WTC11 (cell line): ENCODE data around the gene SPTBN4.

Experiments used
- ETV6 ChIP-seq: sonication (generic); formaldehyde crosslinking; IDR thresholded peaks from 2 replicates; pipeline ENCODE4 v1.8.1; 2022; ENCODE audit warnings: mild to moderate bottlenecking, missing genetic modification reagents
- FOXK1 ChIP-seq: sonication (generic); formaldehyde crosslinking; IDR thresholded peaks from 2 replicates; pipeline ENCODE4 v1.8.0; 2022; ENCODE audit warnings: mild to moderate bottlenecking, moderate library complexity, missing genetic modification reagents
- JUN ChIP-seq: sonication (generic); formaldehyde crosslinking; IDR thresholded peaks from 2 replicates; pipeline ENCODE4 v1.8.0; 2023; ENCODE audit warnings: mild to moderate bottlenecking, missing genetic modification reagents
- KAT7 ChIP-seq: sonication (generic); formaldehyde crosslinking; IDR thresholded peaks from 2 replicates; pipeline ENCODE4 v1.8.1; 2023; ENCODE audit warnings: missing genetic modification reagents, mild to moderate bottlenecking, borderline replicate concordance
- NFYB ChIP-seq: sonication (generic); formaldehyde crosslinking; conservative IDR thresholded peaks from 2 replicates; pipeline ENCODE4 v1.8.0; 2022; ENCODE audit warnings: low read depth, missing genetic modification reagents
- ZNF219 ChIP-seq: sonication (generic); formaldehyde crosslinking; IDR thresholded peaks from 2 replicates; pipeline ENCODE4 v1.8.0; 2023; ENCODE audit warnings: missing genetic modification reagents, mild to moderate bottlenecking, borderline replicate concordance
- TF ChIP-seq, protein P1 (sequence below): fragments of 200-600 bp; IDR thresholded peaks from 2 replicates; pipeline ENCODE4 v1.8.0; 2022; ENCODE audit warnings: antibody characterized with exemption
- TF ChIP-seq, protein P2 (sequence below): sonication (generic); formaldehyde crosslinking; conservative IDR thresholded peaks from 2 replicates; pipeline ENCODE4 v1.8.1; 2022; ENCODE audit warnings: mild to moderate bottlenecking, missing genetic modification reagents
- TF ChIP-seq, protein P3 (sequence below): sonication (generic); formaldehyde crosslinking; IDR thresholded peaks from 2 replicates; pipeline ENCODE4 v1.8.1; 2023; ENCODE audit warnings: mild to moderate bottlenecking, missing genetic modification reagents, moderate library complexity

DNA sequence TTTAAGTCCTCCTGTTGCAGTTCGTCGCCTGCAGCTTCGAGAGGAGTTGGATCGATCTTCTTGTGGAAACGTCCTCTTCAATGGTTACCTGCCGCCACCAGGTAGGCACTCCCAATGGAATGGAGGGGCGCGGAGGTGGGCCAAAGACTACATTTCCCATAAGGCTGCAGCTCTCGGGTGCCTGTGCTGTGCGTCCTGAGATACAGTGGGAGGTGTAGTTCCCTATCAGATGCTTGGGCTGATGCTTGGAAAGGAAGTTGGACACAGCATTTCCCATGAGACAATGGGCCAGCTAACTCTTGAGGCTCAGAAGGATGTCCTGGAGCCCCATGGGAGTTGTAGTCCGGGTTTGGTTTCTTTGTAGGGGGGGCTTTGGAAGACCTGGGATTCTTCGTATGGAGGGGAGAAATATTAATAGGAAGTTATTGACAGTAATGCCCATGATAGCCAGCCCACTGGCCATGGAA, 111.7 kb downstream of the SPTBN4 start:
- no peak for TF ChIP-seq ETV6
- TF ChIP-seq JUN (CRISPR knock-in tag): no peak
- TF ChIP-seq, protein P1, sequence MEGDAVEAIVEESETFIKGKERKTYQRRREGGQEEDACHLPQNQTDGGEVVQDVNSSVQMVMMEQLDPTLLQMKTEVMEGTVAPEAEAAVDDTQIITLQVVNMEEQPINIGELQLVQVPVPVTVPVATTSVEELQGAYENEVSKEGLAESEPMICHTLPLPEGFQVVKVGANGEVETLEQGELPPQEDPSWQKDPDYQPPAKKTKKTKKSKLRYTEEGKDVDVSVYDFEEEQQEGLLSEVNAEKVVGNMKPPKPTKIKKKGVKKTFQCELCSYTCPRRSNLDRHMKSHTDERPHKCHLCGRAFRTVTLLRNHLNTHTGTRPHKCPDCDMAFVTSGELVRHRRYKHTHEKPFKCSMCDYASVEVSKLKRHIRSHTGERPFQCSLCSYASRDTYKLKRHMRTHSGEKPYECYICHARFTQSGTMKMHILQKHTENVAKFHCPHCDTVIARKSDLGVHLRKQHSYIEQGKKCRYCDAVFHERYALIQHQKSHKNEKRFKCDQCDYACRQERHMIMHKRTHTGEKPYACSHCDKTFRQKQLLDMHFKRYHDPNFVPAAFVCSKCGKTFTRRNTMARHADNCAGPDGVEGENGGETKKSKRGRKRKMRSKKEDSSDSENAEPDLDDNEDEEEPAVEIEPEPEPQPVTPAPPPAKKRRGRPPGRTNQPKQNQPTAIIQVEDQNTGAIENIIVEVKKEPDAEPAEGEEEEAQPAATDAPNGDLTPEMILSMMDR: no peak
- TF ChIP-seq FOXK1 (CRISPR knock-in tag): no peak
- no peak for TF ChIP-seq KAT7
- no peak for TF ChIP-seq NFYB (CRISPR knock-in tag)
- TF ChIP-seq, protein P2, sequence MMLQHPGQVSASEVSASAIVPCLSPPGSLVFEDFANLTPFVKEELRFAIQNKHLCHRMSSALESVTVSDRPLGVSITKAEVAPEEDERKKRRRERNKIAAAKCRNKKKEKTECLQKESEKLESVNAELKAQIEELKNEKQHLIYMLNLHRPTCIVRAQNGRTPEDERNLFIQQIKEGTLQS (CRISPR knock-in tag): no peak
- no peak for TF ChIP-seq ZNF219 (CRISPR knock-in tag)
- TF ChIP-seq, protein P3, sequence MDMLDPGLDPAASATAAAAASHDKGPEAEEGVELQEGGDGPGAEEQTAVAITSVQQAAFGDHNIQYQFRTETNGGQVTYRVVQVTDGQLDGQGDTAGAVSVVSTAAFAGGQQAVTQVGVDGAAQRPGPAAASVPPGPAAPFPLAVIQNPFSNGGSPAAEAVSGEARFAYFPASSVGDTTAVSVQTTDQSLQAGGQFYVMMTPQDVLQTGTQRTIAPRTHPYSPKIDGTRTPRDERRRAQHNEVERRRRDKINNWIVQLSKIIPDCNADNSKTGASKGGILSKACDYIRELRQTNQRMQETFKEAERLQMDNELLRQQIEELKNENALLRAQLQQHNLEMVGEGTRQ (CRISPR knock-in tag): no peak
